Measurements from ENCODE around the gene CDC25C.

DNA sequence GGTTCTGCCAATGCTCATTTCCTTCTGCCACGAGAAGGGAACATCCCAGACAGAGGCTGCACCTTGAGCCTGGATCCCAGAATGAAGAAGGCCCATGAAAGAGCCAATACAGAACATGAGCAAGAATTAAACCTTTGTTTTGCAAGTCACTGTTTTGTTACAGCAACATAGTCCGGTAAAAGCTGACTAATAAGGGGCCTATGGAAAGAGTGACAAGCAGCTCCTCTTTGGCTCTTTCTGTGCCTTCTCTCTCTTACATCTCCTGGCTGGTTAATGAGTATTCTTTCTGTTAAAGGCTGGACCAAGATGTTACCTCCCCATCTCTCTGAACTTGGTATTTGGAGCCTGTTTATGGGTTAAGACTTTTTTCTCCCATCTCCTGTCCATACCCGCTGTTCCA is 68.0 kb downstream of the CDC25C start:
- no peak for TF ChIP-seq TAF1 (conservative IDR thresholded peaks at IDR 0.05)
- TF ChIP-seq, protein P1, sequence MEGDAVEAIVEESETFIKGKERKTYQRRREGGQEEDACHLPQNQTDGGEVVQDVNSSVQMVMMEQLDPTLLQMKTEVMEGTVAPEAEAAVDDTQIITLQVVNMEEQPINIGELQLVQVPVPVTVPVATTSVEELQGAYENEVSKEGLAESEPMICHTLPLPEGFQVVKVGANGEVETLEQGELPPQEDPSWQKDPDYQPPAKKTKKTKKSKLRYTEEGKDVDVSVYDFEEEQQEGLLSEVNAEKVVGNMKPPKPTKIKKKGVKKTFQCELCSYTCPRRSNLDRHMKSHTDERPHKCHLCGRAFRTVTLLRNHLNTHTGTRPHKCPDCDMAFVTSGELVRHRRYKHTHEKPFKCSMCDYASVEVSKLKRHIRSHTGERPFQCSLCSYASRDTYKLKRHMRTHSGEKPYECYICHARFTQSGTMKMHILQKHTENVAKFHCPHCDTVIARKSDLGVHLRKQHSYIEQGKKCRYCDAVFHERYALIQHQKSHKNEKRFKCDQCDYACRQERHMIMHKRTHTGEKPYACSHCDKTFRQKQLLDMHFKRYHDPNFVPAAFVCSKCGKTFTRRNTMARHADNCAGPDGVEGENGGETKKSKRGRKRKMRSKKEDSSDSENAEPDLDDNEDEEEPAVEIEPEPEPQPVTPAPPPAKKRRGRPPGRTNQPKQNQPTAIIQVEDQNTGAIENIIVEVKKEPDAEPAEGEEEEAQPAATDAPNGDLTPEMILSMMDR (IDR thresholded peaks at IDR 0.05; ENCODE audit: low read depth, low read length, missing input control): no peak
- no peak for TF ChIP-seq RAD21 (IDR thresholded peaks at IDR 0.05)
- TF ChIP-seq YY1 (IDR thresholded peaks at IDR 0.05): no peak
- no peak for TF ChIP-seq EGR1 (IDR thresholded peaks at IDR 0.05; ENCODE audit: low read depth in 2 of 2)
- TF ChIP-seq, protein P2, sequence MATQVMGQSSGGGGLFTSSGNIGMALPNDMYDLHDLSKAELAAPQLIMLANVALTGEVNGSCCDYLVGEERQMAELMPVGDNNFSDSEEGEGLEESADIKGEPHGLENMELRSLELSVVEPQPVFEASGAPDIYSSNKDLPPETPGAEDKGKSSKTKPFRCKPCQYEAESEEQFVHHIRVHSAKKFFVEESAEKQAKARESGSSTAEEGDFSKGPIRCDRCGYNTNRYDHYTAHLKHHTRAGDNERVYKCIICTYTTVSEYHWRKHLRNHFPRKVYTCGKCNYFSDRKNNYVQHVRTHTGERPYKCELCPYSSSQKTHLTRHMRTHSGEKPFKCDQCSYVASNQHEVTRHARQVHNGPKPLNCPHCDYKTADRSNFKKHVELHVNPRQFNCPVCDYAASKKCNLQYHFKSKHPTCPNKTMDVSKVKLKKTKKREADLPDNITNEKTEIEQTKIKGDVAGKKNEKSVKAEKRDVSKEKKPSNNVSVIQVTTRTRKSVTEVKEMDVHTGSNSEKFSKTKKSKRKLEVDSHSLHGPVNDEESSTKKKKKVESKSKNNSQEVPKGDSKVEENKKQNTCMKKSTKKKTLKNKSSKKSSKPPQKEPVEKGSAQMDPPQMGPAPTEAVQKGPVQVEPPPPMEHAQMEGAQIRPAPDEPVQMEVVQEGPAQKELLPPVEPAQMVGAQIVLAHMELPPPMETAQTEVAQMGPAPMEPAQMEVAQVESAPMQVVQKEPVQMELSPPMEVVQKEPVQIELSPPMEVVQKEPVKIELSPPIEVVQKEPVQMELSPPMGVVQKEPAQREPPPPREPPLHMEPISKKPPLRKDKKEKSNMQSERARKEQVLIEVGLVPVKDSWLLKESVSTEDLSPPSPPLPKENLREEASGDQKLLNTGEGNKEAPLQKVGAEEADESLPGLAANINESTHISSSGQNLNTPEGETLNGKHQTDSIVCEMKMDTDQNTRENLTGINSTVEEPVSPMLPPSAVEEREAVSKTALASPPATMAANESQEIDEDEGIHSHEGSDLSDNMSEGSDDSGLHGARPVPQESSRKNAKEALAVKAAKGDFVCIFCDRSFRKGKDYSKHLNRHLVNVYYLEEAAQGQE (IDR thresholded peaks at IDR 0.05): no peak

Measured in liver (tissue), 3 donors.